HG03095 (cell line): ENCODE data around the gene NCAPH2.
"Not testable (repeated sequence)": the region's sequence is repeated elsewhere in the genome, so short reads cannot be mapped to it uniquely, and the experiment has no call there.

Experiments used
- ATAC-seq: cut with Tn5 transposase; IDR thresholded peaks from one replicate; pipeline ENCODE4 v1.9.1; 2021; ENCODE audit warnings: moderate library complexity; ENCODE audit not compliant: unreplicated experiment

NCAPH2 gene

GRCh38 chr22:50517495-50518260, 9.7 kb downstream of the NCAPH2 start:
- no peak for ATAC-seq

- no peak for ATAC-seq
These were observed 10.6 kb downstream of the NCAPH2 start for GRCh38 chr22:50518606-50519005.

DNA sequence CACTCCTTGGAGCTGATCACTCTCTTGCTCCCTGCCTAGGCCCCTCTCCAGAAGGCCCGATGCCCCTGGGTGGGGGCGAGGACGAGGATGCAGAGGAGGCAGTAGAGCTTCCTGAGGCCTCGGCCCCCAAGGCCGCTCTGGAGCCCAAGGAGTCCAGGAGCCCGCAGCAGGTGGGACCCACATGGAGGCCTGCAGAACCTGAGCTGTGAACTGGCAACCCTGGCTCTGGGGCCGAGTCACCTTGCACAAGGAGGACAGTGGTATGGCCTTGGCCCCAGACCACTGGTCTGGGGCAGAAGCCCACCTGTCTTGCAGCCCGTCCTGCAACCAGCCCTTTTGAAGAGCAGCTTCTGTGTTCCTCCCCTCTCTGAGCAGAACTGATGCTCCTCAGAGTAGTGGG, 11.1 kb downstream of the NCAPH2 start:
- ATAC-seq: no peak

GRCh38 chr22:50520184-50520583, 12.2 kb downstream of the NCAPH2 start:
- ATAC-seq: not testable (repeated sequence)

DNA sequence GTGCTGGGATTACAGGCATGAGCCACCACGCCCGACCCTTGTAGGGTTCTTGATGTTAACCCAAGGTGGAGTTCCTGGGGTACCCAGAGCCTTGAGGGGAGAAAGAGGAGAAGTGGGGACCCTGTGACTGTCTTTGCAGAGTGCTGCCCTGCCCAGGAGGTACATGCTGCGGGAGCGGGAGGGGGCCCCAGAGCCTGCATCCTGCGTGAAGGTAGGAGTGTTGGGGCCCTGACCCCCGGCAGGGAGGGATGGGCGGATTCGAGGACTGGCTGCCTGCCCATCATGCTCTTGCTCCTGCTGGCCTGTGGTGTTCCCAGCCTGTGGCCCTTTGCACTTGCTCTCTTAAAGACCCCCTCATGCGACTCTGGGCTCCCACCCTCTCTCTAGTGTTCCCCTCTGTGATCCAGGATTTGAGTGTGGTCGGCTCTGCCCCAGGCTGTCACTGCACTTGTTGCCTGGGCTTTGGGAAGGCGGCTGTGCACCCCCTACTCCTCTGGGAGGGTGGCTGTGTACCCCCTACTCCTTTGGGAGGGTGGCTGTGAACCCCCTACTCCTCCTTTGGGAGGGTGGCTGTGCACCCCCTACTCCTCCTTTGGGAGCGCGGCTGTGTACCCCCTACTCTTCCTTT, 12.9 kb downstream of the NCAPH2 start:
- ATAC-seq: no peak

GRCh38 chr22:50521710-50522109, 13.7 kb downstream of the NCAPH2 start:
- ATAC-seq: no peak

DNA sequence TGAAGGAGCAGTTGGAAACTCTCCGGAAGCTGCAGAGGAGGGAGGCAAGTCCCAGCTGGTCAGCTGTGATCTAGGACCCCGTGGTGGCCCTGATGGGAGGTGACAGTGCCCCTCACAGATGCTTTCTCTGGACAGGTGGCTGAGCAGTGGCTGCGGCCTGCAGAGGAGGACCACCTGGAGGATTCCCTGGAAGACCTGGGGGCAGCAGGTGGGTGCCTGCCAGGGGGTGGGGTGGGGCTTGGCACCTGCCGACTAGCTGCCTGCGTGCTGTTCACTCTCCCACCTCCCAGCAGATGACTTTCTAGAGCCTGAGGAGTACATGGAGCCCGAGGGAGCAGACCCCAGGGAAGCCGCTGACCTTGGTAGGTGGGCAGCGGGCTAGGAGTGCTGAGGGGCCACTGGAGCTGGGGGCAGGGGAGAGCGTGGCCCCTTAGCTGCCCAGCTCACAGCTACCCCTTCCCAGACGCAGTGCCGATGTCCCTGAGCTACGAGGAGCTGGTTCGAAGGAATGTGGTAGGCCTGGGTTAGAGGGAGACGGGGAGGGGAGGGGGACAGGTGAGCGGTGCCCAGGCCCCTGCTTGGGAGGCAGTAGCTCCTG, 14.3 kb downstream of the NCAPH2 start:
- no peak for ATAC-seq

DNA sequence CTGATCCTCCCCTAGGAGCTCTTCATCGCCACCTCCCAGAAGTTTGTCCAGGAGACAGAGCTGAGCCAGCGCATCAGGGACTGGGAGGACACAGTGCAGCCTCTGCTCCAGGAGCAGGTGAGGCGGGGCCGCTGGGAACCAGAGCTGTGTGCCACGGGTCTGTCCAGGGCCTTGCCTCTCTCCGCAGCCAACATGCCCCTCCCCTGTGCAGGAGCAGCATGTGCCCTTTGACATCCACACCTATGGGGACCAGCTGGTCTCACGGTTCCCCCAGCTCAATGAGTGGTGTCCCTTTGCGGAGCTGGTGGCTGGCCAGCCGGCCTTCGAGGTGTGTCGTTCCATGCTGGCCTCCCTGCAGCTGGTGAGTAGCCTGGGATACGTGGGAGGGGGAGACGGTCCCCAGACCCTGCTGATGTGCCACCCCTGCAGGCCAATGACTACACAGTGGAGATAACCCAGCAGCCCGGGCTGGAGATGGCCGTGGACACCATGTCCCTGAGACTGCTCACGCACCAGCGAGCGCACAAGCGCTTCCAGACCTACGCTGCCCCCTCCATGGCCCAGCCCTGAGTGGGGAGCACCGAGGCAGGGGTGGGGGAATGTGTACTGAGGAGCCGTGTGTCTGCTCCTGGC, 14.9 kb downstream of the NCAPH2 start:
- ATAC-seq: no peak

DNA sequence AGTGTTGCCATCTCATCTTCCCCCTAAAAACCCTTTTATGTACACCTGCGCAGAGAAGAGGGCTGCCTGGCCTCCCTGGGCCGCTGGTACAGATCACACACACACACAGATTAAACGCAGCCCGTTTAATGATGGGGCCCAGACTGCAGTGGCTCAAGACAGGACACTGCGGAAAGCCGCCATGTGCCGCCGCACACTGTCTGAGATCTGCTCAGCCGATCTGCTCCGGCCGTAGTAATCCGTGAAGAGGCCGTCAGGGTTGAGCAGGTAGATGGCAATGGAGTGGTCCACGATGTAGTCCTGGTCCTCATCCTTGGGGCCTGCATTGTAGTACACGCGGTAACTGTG, 15.4 kb downstream of the NCAPH2 start:
- no peak for ATAC-seq

GRCh38 chr22:50523806-50524675, 16.0 kb downstream of the NCAPH2 start:
- ATAC-seq: no peak

DNA sequence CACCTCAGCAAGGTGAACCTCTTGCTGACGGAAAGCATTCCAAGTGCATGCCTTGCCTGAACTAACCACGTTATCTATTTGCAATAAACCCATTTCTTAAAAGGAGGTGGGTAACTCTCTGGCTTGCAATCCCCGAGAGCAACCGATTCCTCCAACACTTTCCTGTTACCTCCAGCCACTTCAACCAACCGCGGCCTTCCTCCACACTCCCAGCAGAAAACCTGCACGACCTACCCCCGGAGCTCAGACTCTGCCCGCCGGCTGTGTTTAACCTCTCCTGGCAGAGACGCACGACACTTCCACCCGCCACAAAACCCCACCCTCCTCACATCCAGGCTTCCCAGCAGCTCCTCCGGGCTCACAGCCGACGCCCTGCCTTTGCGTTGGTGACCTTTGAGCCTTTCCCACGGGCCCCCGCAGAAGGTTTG, 16.7 kb downstream of the NCAPH2 start:
- no peak for ATAC-seq

GRCh38 chr22:50525104-50525857, 17.3 kb downstream of the NCAPH2 start, which contains the start of gene SCO2:
TSS of gene SCO2 (minus strand) at chr22:50525598. CDS start at chr22:50524411, 1,187 bp downstream.
- ATAC-seq: peak; percentile 27

- no peak for ATAC-seq
These were observed 17.8 kb downstream of the NCAPH2 start for GRCh38 chr22:50525858-50526107.

GRCh38 chr22:50526108-50526833, 18.2 kb downstream of the NCAPH2 start:
- ATAC-seq: peak; percentile 30

DNA sequence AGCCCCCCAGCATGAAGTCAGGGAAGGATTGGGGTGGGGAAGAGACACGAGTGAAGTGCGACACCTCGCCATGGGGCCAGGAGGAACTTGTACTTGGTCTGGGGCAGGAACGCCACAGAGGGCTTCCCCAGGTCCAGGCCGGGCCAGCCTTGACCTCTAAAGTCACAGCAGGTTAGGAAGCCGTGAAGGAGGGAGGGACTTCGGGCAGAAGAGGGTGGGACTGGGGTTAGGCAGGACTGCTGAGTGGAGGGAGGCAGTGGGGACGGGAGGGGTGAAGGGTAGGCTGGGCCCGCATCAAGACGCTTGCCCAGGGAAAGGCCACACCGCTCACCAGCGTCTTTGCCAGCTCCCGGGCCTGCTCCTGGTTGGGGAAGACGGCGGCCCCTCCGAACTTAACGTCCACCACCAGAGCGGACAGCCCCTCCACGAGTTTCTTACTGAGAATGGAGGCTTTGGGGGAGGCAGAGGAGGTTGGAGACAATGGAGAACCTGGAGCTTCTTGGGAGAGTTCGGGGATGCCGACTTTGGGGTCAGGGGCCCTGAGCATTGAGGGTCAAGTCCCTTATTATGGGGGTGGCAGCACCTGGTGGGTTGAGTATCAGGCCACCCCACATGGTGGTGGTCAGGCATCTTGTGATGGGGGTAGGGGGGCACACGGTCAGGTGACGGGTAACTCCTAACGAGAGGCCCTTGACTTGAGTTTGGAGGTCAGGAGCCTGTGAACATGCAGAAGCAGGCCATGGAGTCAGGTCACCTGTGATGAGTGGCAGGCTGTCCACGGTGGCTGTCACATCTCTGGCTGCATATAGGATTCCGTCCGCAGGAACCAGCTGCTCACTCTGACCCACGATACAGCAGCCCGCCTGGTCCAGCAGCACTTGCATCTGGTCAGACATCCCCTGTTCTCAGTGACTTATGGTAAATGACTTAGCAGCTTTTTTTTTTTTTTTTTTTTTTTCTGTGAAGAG, 19.1 kb downstream of the NCAPH2 start:
- ATAC-seq: no peak

- ATAC-seq: no peak
These were observed 20.1 kb downstream of the NCAPH2 start for GRCh38 chr22:50527921-50528681.

DNA sequence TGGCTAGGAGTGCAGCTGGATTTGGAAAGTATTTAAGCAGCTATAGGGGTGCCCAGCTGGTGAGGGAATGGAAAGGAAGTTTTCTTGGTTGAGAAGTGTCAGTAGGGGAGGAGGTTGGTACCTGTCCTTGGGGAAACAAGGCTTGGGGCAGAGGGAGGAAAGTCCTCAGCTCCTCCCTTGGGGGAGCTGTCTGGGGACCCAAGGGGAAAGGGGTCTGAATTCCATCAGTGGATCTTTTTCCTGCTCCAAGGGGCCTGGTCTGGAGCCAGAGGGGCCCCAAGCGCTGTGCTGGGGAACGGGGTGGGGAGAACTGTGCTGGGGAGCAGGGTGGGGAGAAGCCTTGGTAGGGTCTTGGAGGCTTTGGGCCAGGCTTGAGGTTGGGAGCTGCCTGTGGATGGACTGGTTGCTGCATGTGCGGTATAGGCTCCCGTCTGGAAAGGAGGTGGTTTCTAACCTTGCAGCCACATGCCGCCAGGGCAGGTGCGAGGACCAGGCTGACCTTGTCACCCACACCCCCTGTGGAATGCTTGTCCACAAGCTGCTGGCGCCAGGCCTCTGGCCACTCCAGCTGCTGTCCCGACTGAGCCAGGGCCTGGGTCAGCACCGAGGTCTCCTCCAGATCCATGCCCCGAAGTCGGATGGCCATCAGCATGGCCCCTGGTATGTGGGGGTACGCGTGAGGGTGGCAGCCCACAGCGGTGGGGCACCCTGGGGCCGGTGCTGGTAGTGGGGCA, 20.8 kb downstream of the NCAPH2 start:
- no peak for ATAC-seq
